Measurements from ENCODE around the gene CENPN.

- TF ChIP-seq CTCF (conservative IDR thresholded peaks at IDR 0.05 in 1 of 2, IDR thresholded peaks at IDR 0.05 in 1 of 2; ENCODE audit: extremely low read depth in 1 of 2, insufficient read depth in 1 of 2, low read depth in 1 of 2, low read length in 2 of 2): no peak
- no peak for TF ChIP-seq EZH2 (IDR thresholded peaks at IDR 0.05; ENCODE audit: borderline replicate concordance, low read length)
These were observed 3.2 kb upstream of the CENPN start for GRCh38 chr16:81003610-81004460.
